K562 (cell line): ENCODE data around the gene BCL11A. TPM values are rescaled to one million over a fixed set of nuclear protein-coding genes. Genes with fewer than 3 reads are reported as not detected.

Experiments
- ATAC-seq: fragments of 200-7000 bp; cut with Tn5 transposase; 3 replicates; pipeline ENCODE4 v1.9.1; 2020; ENCODE audit warnings: moderate library complexity
- BruUV-seq: library from RNA; stranded (reverse); fragments of 400-500 nt; replicated peaks from 2 replicates; lab custom pipeline; 2021; lab: Mats Ljungman, UMichigan
- CTCF ChIA-PET: fragments of 300-600 bp; formaldehyde crosslinking; extraction: SDS; loops from one replicate; lab custom pipeline; 2021; ENCODE audit warnings: low intra/inter-chr PET ratio; lab: Yijun Ruan, JAX
- POLR2A ChIA-PET: fragments of 300-600, 350-650 bp; sonication (Branson Sonifier 250); formaldehyde crosslinking; extraction: SDS; loops from one replicate; lab custom pipeline; 2021; ENCODE audit warnings: antibody characterized with exemption, inconsistent platforms; lab: Yijun Ruan, JAX
- DNase-seq, 4 experiments: peaks; one replicate each; pipeline versions ENCODE4 v3.0.0 to v3.0.0-alpha.2; 2011 to 2018; ENCODE audit warnings: low spot score in 3 of 4, mixed read lengths in 3 of 4; ENCODE audit errors: extremely low read depth in 1 of 4
- FAIRE-seq: peaks from 2 replicates; lab custom pipeline; 2011; peaks lifted over from hg19 to GRCh38; lab: Jason Lieb, UNC
- H2AFZ ChIP-seq: 2 replicates; pipeline ENCODE4 v1.6.0; 2011; ENCODE audit warnings: low read depth, low read length, control low read depth, inconsistent platforms
- H3K27ac ChIP-seq: fragments of 200-600 bp; 3 replicates; pipeline ENCODE4 v1.8.0; 2011; ENCODE audit warnings: low read depth, mild to moderate bottlenecking, control low read depth, inconsistent platforms, low read length, moderate library complexity, mixed read lengths; ENCODE audit errors: extremely low read depth
- H3K27me3 ChIP-seq, 2 experiments: fragments of 300-600 bp in 1 of 2; 2 replicates in 1 of 2; 3 replicates in 1 of 2; pipeline versions ENCODE4 v1.6.0 to v1.8.0; 2011; ENCODE audit warnings: inconsistent platforms in 2 of 2, low read length in 2 of 2, mild to moderate bottlenecking in 1 of 2, mixed read lengths in 1 of 2, moderate library complexity in 1 of 2; ENCODE audit not compliant: control insufficient read depth in 2 of 2, insufficient read depth in 2 of 2
- H3K36me3 ChIP-seq: fragments of 300-600 bp; 3 replicates; pipeline ENCODE4 v1.8.0; 2011; ENCODE audit warnings: mild to moderate bottlenecking, low read length, inconsistent platforms; ENCODE audit not compliant: control insufficient read depth, insufficient read depth
- H3K4me1 ChIP-seq, 2 experiments: fragments of 200-600 bp in 1 of 2; replicated peaks in 1 of 2; 2 replicates in 1 of 2; 3 replicates in 1 of 2; pipeline versions ENCODE4 v1.5.1 to v1.8.0; 2011; ENCODE audit warnings: inconsistent platforms in 2 of 2, low read length in 2 of 2, mild to moderate bottlenecking in 1 of 2, mixed read lengths in 1 of 2, moderate library complexity in 1 of 2; ENCODE audit not compliant: control insufficient read depth in 2 of 2, insufficient read depth in 2 of 2
- H3K4me2 ChIP-seq: 2 replicates; pipeline ENCODE4 v1.6.1; 2011; ENCODE audit warnings: low read length, control low read depth, inconsistent platforms, mixed read lengths; ENCODE audit not compliant: insufficient read depth
- H3K4me3 ChIP-seq: fragments of 200-600 bp; sonication (generic), shearing (Covaris generic); 2 replicates; pipeline ENCODE4 v1.5.1; 2016; ENCODE audit warnings: control low read depth, inconsistent platforms
- H3K79me2 ChIP-seq: fragments of 200-600 bp; 3 replicates; pipeline ENCODE4 v1.8.0; 2011; ENCODE audit warnings: low read length, inconsistent platforms; ENCODE audit not compliant: control insufficient read depth, insufficient read depth
- H3K9ac ChIP-seq, 2 experiments: 2 replicates each; pipeline versions ENCODE4 v1.6.0 to v1.6.1; 2011; ENCODE audit warnings: low read depth in 2 of 2, low read length in 2 of 2, control low read depth in 1 of 2, inconsistent platforms in 1 of 2, mild to moderate bottlenecking in 1 of 2, mixed read lengths in 1 of 2; ENCODE audit not compliant: insufficient read depth in 1 of 2
- H3K9me1 ChIP-seq: one replicate; pipeline ENCODE4 v1.6.0; 2011; ENCODE audit warnings: inconsistent platforms, mild to moderate bottlenecking, low read length, moderate library complexity; ENCODE audit not compliant: control insufficient read depth, insufficient read depth
- H3K9me3 ChIP-seq: replicated peaks from 2 replicates; pipeline ENCODE4 v1.5.1; 2011; ENCODE audit warnings: low read depth, low read length, inconsistent platforms; ENCODE audit not compliant: control insufficient read depth, insufficient read depth
- H4K20me1 ChIP-seq: replicated peaks from 2 replicates; pipeline ENCODE4 v1.6.1; 2011; ENCODE audit warnings: low read length, inconsistent platforms, mixed read lengths; ENCODE audit not compliant: control insufficient read depth, insufficient read depth
- ETV5 ChIP-seq: sonication (generic); formaldehyde crosslinking; IDR thresholded peaks from 2 replicates; pipeline ENCODE4 v1.4.0; 2020; ENCODE audit warnings: low read depth, mild to moderate bottlenecking, missing genetic modification reagents
- HNRNPH1 ChIP-seq: fragments of 200-400 bp; formaldehyde crosslinking; optimal IDR thresholded peaks from 2 replicates; pipeline ENCODE3; 2017; ENCODE audit warnings: low read depth, mild to moderate bottlenecking, low read length, moderate library complexity
- KAT2B ChIP-seq: IDR thresholded peaks from one replicate; pipeline ENCODE4 v1.6.1; 2012; ENCODE audit warnings: low read depth, mild to moderate bottlenecking, control low read depth, inconsistent platforms, low read length, moderate library complexity
- NR0B1 ChIP-seq: fragments of 450-650 bp; IDR thresholded peaks from one replicate; pipeline ENCODE4 v1.6.1; 2018; ENCODE audit warnings: mild to moderate bottlenecking, moderate library complexity; ENCODE audit not compliant: partially characterized antibody
- NR4A1 ChIP-seq, 2 experiments: fragments of 250-450 bp in 1 of 2; fragments of 450-650 bp in 1 of 2; sonication (Bioruptor Pico) in 1 of 2; IDR thresholded peaks; 2 replicates each; pipeline versions ENCODE4 v1.4.0 to v1.6.1; 2016 to 2020; ENCODE audit warnings: mild to moderate bottlenecking in 2 of 2, missing compliant biosample characterization in 1 of 2, missing genetic modification characterization in 1 of 2, moderate library complexity in 1 of 2
- PYGO2 ChIP-seq: fragments of 450-650 bp; IDR thresholded peaks from 2 replicates; pipeline ENCODE4 v1.6.1; 2016; ENCODE audit warnings: mild to moderate bottlenecking, missing genetic modification characterization, moderate library complexity, missing compliant biosample characterization
- TFAP4 ChIP-seq: sonication (generic); formaldehyde crosslinking; IDR thresholded peaks from 2 replicates; pipeline ENCODE4 v1.8.0; 2022; ENCODE audit warnings: missing genetic modification reagents, mild to moderate bottlenecking, moderate library complexity, borderline replicate concordance
- U2AF1 ChIP-seq: fragments of 200-400 bp; formaldehyde crosslinking; optimal IDR thresholded peaks from 2 replicates; pipeline ENCODE3; 2017; ENCODE audit warnings: mild to moderate bottlenecking, low read depth, low read length, moderate library complexity
- WGBS: fragments of 100-300 bp; shearing (Covaris generic); methylation state at CpG from one replicate; pipeline ENCODE4 v1.1.6; 2016; ENCODE audit warnings: low coverage, mixed read lengths; ENCODE audit not compliant: insufficient coverage; ENCODE audit errors: missing lambda C conversion rate; 5-methylcytosine and 5-hydroxymethylcytosine counted together
- in situ Hi-C: fragments of 300-500 bp; cut with MboI; formaldehyde crosslinking; loops from 4 replicates; pipeline ENCODE4 v1.15.0; 2018; ENCODE audit warnings: inconsistent platforms, mixed read lengths
- intact Hi-C: fragments of 100-400 bp; cut with micrococcal nuclease; formaldehyde crosslinking; loops from 2 replicates; pipeline ENCODE4 v1.14.2; 2022
- polyA plus RNA-seq, 8 experiments: library from polyadenylated mRNA; depleted of rRNA in 4 of 8; stranded (reverse) in 5 of 8; unstranded in 3 of 8; fragments of >200 nt; fragmentation: Nextera tagmentation in 2 of 8; fragmentation: Illumina TruSeq in 1 of 8; extraction: Ambion mirVana in 2 of 8; extraction: Trizol in 1 of 8; gene quantifications; 2 replicates each; pipeline versions ENCODE4 v1.2.1 to v1.2.3, GENCODE V29; 2011 to 2014; ENCODE audit warnings: inconsistent platforms in 1 of 8, missing spikeins in 1 of 8
- total RNA-seq, 7 experiments: library from RNA; depleted of rRNA in 6 of 7; stranded (reverse); fragments of >200 nt in 6 of 7; fragmentation: Illumina TruSeq in 2 of 7; extraction: Trizol in 2 of 7; gene quantifications; 2 replicates each; pipeline versions ENCODE4 v1.2.1 to v1.2.3, GENCODE V29; 2011 to 2021; ENCODE audit warnings: low replicate concordance in 1 of 7
- TF ChIP-seq, protein P1 (sequence below), 2 experiments: fragments of 450-650 bp in 1 of 2; sonication (generic) in 1 of 2; formaldehyde crosslinking; conservative IDR thresholded peaks; 2 replicates each; pipeline versions ENCODE4 v1.4.0 to v1.8.1; 2020 to 2022; ENCODE audit warnings: mild to moderate bottlenecking in 1 of 2, missing genetic modification reagents in 1 of 2

BCL11A gene
- total and polyA plus RNA-seq, 9 of the 15 experiments (the other 6 are each of a cell fraction or from before 2014, with no cell fraction given) = 0.13 TPM; not detected in 8

DNA sequence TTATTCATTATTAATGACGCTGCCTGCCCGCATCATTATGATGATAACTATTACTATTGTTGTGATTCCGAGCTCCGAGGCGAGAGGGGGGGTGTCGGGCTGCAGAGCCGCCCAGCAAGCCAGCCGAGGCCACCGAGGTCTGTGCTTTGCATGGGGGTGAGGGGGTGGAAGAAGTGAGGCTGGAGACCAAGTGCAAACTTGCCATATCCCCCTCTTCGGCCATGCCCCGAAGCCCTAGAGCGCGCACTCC is 3.6 kb downstream of the BCL11A start:
- in situ Hi-C loops = no loop called here
- no peak overlapping the region for H3K4me2 ChIP-seq

DNA sequence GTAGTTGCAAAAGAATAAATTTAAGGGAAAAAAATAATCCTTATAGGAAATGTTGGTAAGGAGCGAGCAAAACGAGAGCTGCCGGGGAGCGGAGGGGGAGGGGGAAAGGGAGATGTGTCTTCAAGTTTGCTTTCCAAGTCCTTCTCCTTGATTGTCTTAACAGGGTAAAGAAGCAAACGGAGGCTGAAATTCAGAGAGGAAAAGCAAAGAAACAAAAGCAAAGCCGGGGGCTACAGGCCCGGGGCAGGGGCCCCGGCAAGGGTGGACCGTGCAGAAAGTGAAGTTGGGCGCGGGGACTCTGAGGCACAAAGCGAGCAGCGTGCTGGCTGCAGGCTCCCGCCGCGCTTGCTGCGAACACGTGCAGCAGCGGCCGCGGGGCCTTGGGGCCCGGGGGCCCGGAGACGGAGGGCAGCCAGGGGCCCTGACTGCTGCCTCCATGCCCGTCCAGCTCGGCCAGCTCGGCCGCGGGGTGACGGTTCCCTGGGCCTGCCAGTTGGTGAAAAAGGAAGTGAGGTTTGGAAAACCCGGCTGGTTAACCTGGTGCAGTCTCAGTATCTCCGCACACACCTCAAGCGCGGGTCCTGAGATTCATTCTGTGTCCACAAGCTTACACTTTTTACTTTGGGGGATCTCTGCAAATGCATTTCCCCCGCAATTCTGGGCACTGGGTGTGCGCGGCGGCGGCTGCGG is 4.1 kb downstream of the BCL11A start:
- no peak for FAIRE-seq
- intact Hi-C loops (no loop called here), in situ Hi-C loops (no loop called here)
- H3K27ac ChIP-seq = no peak overlapping the region
- no peak overlapping the region for H2AFZ ChIP-seq
- no peak overlapping the region for H3K4me3 ChIP-seq
- peaks cover 25 to 28% of the 10 kb centered on the region in 2 experiments; a peak in 3 of 5 replicates for H3K27me3 ChIP-seq
- DNase-seq = no peak
- BruUV-seq = no TSS peak
- peaks cover 0 to 23% of the 10 kb centered on the region in 2 experiments; a peak in 2 of 5 replicates for H3K4me1 ChIP-seq
- 19% methylated on average over 21 of the region's 40 CpGs for WGBS
- no peak overlapping the region for H3K4me2 ChIP-seq
- ChIA-PET POLR2A (interaction anchor here (0.6 to 0.7 kb wide), 2 partner anchors 13 to 354 kb away, joined by 3 read pairs; no protein-coding TSS in a partner anchor), CTCF (no interaction called here)
- H3K9ac ChIP-seq = no peak overlapping the region
- no peaks in the 10 kb centered on the region for H4K20me1 ChIP-seq
- no peak for ATAC-seq
- H3K36me3 ChIP-seq = no peaks in the 10 kb centered on the region
- no peaks in the 10 kb centered on the region for H3K9me3 ChIP-seq
- H3K9me1 ChIP-seq = no peaks in the 10 kb centered on the region
- H3K79me2 ChIP-seq = no peaks in the 10 kb centered on the region
- TF ChIP-seq, protein P1, sequence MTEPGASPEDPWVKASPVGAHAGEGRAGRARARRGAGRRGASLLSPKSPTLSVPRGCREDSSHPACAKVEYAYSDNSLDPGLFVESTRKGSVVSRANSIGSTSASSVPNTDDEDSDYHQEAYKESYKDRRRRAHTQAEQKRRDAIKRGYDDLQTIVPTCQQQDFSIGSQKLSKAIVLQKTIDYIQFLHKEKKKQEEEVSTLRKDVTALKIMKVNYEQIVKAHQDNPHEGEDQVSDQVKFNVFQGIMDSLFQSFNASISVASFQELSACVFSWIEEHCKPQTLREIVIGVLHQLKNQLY (CRISPR knock-in tag; conservative IDR thresholded peaks at IDR 0.05) = no peak
- TF ChIP-seq PYGO2 (tag) (no peak), HNRNPH1 (no peak), TFAP4 (no peak), U2AF1 (no peak), ETV5 (CRISPR knock-in tag) (no peak), NR4A1 (CRISPR knock-in tag; IDR thresholded peaks at IDR 0.05) (no peak), NR4A1 (tag; IDR thresholded peaks at IDR 0.05) (no peak), NR0B1 (no peak)

More for the DNA sequence above, 3.6 kb downstream of the BCL11A start:
- no peak for DNase-seq
- intact Hi-C loops = no loop called here
- Histone ChIP-seq H3K27ac (no peak overlapping the region), H3K4me3 (peak overlapping the region; percentile 29), H3K36me3 (no peaks in the 10 kb centered on the region), H2AFZ (no peak overlapping the region; the same call in 1 of the 2 replicates), H3K9ac (0 out of 4 replicates have a peak overlapping the region, but pooled peaks of 1 of the 2 experiments have one; percentile 27), H4K20me1 (no peaks in the 10 kb centered on the region), H3K79me2 (no peaks in the 10 kb centered on the region), H3K27me3 (peaks cover 27 to 32% of the 10 kb centered on the region in 2 experiments; a peak in 3 of 5 replicates), H3K4me1 (peaks cover 0 to 27% of the 10 kb centered on the region in 2 experiments; a peak in 2 of 5 replicates), H3K9me1 (no peaks in the 10 kb centered on the region), H3K9me3 (no peaks in the 10 kb centered on the region)
- 9% methylated on average over 7 of the region's 13 CpGs for WGBS
- CTCF ChIA-PET = no interaction called here
- ATAC-seq = no peak
- POLR2A ChIA-PET = interaction anchor here (0.6 kb wide), 1 partner anchor 1657 kb away, joined by 3 read pairs; no protein-coding TSS in a partner anchor
- FAIRE-seq = no peak
- no peak for TF ChIP-seq KAT2B
- no TSS peak for BruUV-seq
